ENCODE data around the gene TSPAN14.
A peak's percentile ranks its signal among the peaks of the same experiment; 100 is the strongest.

TSPAN14 gene

DNA sequence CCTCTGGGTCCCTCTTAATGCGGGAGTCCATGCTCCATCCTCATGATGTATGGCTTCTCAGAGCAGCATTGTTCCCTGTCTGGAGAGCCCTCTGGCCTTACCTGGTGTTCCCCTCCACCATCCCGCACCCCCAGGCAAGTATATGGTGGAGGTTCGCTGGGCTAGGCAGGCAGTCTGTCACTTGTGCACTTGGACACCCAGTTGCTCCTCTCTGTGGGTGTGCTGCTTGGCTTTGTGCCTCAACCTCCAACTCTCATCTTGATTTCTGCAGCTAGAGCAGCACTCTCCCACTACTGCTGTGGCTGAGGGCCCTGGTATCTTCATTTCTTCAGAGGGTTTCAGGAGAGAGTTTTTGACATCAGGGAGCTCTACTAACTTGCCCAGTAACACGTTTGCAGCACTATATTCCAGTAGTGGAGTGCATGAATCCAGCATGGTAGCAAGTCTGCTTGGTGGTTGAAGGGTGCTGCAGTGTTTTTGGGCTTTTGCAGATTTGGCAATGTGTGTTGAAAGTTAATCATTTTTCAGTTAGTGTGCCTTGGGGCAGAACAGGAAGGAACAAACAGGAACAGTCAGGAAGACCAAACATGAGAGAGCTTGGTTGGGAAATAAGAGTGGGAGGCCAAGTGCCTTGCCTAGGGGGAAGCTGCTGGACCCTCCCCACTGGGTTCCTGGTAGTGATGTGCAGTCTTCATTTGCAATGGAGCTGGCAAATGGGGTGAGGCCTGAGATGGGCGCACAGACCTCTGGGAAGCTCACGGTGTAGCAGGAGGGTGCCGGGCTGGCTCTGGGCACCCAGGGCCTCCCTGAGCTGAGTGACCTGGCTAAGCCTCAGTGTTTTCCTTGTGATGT is 37.4 kb downstream of the TSPAN14 start:
- DNase-seq, result no peak

DNA sequence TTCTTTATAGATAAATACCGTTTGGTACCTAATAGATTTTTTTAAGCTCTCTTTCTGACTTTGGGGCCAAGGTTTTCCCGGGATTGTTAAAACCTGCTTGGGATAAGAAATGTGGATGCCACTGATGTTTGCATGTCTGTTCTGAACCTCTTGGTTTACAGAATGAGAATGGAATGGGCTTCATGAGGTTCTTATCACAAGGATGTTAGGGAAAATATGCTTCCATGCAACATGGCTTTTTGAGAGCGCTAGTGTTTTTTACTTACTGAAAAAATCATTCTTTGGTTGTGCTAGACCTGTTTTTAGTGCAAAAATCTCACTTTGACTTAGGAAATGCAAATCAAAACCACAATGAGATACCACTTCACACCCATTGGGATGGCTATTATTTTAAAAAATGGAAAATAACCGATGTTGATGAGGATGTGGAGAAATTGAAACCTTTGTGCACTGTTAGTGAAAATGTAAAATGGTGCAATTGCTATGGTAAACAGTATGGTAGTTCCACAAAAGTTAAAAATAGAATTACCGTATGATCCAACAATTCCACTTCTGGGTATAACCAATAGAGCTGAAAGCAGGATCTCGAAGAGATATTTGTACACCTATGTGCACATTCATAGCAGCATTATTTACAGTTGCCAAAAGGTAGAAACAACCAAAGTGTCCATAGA is 38.9 kb downstream of the TSPAN14 start:
- no peak for DNase-seq

DNA sequence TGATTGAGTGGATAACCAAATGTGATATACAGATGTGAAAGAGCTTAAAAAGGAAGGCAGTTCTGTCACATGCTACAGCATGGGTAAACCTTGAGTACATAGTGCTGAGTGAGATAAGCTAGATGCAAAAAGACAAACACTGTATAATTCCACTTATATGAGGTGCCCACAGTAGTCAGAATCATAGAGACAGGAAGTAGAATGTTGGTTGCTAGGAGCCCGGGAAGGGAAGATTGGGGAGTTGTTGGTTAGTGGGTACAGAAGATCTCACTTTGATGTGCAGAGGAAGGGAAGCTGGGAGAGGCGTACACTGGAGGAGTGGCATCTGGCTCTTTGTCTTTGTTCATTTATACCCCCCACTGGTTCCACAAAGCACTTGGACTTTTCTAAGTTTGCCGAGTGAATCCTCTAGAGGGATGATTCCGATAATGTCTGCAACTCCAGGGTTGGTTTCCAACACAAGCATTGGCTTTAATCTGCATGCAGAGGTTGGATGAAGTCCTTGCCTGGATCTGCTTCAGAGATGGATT is 39.5 kb downstream of the TSPAN14 start:
- DNase-seq, result no peak

DNA sequence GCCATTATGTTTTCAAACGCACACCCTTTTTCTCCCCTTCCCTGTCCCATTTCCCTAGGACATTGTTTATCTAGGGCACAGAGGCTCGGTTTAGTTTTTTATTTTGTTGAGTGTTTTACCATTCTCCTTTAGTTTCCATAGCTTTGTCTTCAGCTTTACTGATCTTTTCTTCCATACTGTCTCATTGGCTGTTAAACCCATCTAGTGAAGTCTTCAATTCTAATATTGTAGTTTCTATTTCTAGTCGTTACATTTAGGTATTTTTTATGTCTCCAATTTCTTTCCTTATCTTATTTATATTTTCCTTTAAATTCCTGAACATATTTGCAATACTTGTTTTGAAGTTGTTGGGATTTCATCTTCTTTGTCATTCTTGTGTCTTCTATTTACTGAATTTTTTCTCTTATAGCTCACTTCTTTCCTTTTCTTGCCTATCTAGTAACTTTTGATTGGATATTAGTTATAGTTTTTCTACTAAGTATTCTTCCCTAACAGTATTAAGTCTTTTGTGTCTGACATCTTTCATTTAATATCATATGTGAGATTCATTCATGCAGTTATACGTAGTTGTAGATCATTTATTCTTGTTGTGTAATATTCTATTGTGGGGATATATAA is 42.6 kb downstream of the TSPAN14 start:
- DNase-seq, result no peak

DNA sequence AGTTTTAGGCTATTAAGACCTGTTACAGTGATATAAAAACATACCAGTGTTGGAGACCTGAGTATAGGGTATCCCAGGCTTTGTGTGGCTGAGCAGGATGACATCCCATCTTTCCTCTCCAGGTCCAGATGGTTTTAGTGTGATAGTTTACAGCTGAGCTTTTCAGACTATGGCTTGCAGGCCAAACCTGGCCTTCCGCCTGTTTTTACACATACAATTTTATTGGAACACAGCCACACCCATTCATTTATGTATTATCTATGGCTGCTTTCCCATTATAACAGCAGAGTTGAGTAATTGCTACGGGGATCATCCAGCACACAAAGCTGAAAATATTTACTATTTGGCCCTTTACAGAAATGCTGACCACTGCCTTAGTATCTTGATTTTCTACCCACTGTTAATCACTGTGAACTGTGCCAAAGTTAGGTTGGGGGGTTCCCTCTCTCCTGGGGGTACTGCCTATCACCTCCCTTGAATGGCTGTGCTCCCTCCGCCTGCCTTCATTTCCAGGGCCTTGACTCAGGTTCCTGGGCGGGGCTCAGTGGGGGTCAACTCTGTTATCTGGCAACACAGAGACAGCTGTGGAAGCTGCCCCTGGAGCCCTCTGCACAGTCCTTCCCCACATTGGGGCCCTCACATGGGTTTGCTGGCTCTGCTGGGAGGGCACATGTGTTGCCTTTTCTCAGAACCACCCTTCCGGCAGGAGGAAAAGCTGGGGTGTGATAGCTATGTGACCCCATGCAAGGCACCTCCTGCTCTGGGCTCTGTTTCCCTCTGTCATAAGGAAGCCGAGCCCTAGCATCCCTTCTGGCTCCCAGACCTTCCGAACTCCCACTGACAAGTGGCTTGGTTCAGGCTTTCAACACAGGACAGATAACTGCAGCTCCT is 43.3 kb downstream of the TSPAN14 start:
- no peak for DNase-seq

DNA sequence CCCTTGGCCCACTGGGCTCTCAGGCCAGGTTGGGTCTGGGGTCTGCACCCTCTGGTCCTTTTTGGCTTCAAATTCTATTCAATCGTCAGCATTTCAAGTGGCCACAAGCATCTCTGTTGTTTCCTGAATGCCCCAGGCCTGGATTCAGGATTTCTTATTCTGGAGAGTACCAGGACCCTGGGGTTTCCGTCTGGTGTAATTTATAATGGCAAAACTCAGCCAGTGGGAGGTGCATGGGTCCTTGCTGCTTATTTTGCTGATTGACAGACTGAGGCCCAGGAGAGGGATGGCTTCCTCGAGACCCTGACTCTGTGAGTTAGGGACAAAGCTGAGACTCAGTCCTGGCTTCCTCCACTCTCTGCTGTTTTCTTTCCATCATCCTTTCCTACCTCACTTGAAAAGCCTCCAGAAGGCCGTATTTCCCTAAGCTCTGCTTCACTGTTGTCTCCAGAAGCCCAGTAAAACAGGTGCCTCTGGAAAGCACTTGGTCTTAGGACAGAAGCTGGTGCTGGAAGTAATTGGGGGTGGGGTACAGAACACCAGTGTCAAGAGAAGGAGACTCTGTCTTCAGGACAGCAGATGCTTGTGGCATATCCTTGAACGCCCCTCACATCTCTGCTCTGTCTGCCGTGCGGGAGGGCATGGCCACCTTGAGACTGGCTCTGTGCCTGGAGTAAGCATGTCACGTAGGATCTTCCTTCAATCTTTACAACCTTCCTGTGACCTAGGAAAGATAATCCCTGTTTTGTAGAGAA is 44.1 kb downstream of the TSPAN14 start:
- DNase-seq, result no peak

DNA sequence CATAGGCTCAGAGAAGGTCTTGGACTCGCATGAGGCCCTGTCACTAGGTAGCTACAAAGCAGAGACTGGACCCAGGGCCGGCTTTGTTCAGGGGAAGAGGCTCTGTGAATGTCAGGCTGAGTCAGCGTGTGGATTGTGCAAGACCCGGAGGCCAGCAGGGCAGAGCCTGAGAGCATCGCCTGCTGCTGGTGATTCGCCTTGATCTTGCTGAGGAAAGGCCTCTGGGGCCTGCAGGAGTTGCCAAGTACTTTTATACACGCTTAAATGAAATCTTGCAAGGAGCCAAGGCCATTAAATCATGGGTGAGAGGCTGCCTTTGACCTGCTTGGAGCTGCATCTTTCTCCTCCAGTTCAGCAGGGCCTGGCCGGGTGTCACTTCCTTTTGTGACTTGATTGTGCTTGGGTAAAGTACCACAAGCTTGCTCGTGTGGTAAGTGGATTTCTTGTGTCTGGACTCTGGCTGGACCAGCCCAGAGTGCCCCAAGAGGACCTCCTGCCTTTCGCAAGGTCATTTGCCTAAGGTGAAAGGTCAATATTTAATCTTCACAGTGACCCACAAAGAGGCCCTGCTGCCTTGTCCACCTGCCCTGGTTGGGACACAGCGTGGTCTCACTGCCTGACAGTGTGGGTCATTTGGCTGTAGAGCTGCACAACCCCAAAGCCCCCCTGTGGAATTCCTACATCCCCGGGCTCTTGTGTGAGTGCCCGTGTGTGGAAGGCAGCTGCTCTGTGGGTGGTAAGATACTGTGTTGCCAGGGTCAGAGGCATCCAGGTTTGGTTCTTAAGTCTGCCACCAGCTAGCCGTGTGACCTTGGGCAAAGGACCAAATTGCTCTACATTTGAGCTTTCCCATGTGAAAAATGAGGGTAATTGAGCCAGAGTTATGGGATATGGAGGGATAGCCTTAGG is 45.0 kb downstream of the TSPAN14 start:
- DNase-seq, result peak; percentile 63

DNA sequence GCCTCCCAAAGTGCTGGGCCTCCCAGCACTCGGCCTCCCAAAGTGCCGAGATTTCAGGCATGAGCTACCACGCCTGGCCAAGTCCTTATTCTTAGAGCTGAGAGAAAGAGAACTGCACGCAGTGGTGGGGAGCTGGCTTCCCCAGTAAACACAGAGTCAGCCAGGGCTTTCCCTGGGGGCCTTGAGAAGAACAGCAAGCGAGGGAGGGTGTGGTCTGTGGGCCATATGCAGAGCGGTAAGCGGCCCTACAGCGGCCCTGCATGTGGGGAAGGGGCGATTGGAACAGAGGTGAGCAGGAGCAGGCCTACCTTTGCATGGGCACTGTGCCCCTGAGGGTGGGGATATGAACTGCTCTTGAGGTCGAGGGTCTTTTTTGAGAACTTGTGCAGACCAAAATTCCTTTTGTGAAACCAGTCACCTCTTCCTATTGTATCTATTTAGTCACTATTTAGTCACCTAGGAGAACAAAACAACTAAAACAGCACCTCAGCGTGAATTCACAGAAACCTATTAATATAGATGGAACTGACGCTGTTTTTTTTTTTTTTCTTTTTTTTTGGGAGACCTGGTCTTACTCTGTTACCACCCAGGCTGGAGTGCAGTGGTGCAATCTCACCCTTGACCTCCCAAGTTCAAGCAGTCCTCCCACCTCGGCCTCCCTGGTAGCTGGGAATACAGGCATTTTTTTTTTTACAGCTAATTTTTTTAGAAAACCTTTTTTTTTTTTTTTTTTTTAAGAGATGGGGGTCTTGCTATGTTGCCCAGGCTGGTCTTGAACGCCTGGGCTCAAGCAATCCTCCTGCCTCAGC is 46.7 kb downstream of the TSPAN14 start:
- no peak for DNase-seq

DNA sequence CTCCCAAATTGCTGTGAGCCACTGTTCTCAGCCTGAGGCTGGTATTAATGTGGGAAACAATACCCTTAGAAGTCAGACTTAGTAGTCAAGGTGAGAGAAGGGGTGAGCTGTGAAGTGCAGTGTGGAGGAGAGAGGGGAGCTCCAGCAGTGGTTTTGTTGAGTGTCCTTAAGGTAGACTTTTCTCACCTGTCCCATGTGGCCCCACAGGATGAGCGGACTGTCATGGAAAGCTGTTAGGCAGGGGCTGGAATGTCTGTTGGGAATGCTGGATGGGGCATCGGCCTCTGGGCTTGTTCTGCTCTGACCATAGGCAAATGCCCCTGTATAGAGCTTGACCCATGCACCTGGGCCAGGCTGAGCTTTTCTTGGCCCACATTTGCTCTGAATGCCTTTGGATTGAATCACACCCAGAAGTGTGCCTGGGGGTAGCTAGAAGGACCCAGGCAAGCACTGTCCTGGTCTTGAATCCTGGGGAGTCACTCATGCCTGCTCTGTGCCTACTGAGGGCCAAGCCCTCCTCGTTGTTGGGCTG is 47.3 kb downstream of the TSPAN14 start:
- no peak for DNase-seq

DNA sequence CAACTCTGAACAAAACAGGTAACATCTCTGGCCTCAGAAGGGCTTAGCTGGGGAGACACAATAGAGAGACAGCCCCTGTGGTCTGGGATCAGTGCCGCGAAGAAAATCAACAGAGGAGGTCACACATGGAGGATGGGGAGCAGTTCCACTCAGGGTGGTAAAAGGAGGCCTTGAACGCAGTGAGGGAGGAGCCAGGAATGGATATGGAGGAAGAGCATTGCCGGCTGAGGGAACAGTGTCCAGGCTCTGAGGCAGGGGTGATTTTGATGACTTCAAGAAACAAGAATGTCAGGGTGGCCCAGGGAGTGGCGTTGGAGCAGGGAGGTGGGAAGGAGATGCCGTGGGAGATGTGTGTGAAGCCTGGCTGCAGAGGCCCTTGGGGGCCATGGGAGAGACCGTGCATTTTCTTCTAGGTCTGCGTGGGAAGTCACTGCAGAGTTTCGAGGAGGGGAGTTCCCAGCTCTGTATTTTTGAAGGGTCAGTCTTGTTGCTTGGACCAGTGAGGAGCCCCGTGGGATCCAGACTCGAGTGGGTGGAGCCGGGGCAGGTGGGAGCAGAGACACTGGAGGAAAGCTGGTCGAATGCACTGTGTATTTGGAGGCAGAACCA is 47.9 kb downstream of the TSPAN14 start:
- DNase-seq, result no peak

DNA sequence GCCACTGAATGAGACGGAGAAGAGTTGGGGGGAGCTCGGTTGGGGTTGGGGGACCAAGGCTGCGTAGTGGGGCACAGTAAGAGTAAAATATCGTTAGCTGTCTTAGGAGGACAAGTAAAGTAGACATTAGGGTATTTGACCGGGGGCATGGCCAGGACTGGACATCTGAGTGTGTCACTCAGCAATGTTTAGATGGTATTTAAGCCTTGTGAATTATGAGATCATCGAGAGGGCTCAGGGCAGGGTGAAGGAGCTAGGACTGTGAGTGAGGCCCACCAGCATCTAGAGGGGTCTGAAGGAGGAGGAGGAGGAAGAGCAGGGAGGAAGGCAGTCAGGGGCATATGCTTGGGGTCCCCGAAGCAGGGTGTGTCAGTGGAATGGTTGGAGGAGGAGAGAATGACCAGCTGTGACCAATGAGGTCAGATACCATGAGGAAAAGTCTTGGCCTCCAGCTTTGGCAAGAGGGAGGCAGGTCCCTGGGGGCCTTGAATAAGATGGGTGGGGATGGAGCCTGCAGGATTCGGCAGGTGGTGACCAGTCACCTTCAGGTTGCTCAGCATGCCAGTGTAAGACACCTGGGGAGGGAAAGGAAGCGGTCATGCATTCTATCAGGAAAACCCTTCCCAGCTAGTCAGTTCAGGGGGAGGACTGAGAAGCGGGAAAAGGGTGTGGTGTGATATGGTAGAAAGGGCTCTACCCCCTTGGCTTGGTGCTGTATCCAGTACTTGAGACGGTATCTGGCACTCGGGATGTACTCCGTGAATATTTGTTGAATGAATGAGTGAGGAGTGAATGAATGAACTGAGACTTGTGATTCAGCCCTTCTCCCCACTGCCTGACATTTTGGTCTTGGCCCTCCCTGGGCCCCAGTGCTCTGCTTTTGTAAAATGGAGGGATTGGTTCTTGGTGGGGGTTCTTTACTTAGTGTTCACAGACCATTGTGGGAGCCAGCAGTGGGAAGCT is 48.8 kb downstream of the TSPAN14 start:
- DNase-seq, result no peak

DNA sequence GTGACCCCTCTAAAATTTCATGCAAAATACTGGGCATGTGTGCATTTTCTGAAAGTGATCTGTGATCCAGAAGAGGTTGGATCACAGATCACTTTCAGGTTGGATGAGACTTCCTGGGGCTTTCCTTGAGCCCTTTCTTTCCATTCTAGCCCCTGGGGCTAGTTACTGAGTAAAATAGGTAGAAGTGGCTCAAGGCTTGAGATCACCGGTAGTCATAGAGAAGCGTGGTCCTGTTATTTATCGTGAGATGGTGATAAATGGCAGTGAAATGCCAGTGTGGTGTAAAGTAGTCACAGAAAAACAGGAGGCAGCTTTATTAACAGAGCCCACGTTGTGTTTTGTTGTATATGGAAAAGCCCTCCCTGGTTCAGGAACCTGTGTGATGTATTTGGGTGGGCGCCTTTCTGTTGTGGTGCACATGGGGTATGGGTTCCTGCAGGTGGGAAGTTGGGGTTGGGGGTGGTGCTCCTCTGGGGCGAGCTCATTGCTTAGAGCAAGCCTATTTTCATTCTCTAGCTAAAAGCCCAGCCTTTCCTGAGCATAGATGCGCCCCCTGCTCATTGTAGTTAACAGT is 49.6 kb downstream of the TSPAN14 start:
- no peak for DNase-seq

DNA sequence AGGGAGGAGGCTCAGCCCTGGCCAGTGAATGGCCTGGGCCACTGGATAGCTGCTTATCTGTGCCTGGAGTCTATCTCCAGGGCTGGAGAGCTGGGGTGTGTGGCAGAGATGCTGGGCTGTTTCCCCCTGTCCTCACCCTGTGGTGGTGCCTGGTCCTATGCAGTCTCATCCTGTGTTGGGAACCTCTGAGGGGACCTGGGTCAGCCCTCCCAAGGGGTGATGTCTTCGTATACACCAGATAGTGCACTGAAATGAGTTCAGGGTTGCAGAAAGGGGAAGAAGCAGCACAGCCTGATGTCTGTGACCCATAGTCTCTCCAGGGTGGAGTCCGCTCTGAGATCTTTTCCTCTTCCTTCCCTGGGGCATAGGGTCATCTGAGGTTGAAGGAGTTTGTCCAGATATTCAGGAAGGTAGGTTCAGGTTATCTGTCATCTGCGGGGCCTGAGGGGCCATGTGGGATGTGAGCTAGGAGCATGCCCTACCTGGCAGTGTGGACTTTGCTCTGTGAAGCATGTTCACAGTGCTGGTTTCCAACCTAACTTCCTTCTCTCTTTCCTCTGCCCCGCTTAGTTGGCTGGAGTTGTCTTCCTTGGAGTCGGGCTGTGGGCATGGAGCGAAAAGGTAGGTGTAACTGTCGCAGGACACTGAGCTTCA is 50.2 kb downstream of the TSPAN14 start:
- DNase-seq, result no peak

DNA sequence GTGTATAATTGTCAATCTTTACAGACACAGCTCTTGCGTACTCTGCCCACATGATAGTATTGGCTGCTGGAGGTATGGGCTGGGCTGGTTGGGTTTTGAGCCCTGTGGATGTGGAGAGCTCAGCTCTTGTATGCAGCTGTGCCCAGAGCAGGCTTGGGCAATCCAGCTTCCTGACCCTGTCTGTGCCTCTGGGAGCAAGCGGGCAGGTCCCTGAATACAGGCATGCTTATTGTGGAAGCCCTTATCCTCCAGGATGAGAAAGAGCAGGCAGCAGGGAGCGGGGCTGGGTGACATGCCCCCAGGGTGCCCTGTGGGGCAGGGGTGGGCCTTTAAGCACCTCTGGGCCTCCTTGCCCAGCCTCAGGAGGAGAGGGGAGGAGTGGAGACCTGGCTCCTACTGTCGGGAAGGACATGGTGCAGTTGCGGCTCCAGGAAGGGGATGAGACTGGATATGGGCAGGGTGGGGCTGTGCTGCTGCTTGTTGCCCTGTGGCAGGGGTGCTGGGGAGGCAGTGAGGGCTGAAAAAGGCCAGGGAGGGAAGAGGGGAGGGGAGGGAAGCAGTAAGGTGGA is 50.9 kb downstream of the TSPAN14 start:
- DNase-seq, result no peak

DNA sequence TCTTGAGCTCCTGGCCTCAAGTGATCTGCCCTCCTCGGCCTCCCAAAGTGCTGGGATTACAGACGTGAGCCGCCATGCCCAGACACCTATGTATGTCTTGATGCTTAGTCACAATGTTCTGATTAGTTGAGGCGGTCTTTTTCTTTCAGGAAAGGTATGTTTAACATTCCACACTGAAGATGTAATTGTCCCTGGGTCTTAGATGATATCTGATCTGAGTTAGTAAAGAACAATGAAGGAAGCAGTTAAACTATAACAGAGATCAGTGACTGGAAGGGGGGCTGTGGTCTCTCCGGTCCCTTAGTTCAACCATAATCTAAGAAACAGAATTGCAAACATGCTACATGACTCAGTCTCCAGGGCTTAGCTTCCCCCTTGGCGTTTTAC is 52.1 kb downstream of the TSPAN14 start:
- no peak for DNase-seq

DNA sequence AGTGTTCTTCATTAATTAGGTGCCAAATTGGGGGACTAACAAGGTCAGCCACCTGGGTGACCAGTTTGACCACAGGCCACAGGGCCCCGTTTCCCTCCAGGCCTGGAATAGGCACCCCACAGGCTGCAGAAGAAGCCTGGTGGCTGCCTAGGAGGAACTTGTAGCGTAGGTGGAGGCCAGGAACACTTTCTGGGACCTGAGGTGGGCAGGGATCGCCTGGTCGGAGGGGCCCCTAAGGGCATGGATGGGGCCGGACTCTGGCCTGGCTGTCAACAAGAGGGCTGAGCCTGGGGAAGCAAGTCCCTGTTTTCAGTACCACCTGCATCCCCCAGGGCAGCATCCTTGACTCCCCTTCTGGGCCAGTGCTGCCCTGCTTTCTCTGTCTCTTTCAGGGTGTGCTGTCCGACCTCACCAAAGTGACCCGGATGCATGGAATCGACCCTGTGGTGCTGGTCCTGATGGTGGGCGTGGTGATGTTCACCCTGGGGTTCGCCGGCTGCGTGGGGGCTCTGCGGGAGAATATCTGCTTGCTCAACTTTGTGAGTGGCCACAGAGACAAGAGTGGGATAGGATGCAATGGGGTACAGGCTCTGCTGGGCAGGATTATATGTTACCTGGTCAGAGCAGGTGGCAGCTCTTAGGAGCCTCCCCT is 52.9 kb downstream of the TSPAN14 start:
- no peak for DNase-seq
